Measurements from ENCODE around the gene PODNL1. TPM values are rescaled to one million over a fixed set of nuclear protein-coding genes. Genes with fewer than 3 reads are reported as not detected.
"Not testable (repeated sequence)": the region's sequence is repeated elsewhere in the genome, so short reads cannot be mapped to it uniquely, and the experiment has no call there.

The PODNL1 gene
- polyA plus RNA-seq, 5 donors = 1.2 to 2.3 (median 1.7) TPM

- DNase-seq = no peak
Measured at GRCh38 chr19:13929956-13930355, 8.3 kb downstream of the PODNL1 start.

- DNase-seq = no peak
Measured at GRCh38 chr19:13929340-13929739, 8.9 kb downstream of the PODNL1 start.

- no peak for DNase-seq
Measured at GRCh38 chr19:13926715-13927114, 11.5 kb downstream of the PODNL1 start.

GRCh38 chr19:13926010-13926409 is 12.2 kb downstream of the PODNL1 start:
- no peak for DNase-seq

- DNase-seq = no peak
Measured at GRCh38 chr19:13923194-13923987, 14.8 kb downstream of the PODNL1 start.

- DNase-seq = not testable (repeated sequence)
Measured at GRCh38 chr19:13922118-13922517, 16.1 kb downstream of the PODNL1 start.

- no peak for DNase-seq
Measured at GRCh38 chr19:13920940-13921747, 17.1 kb downstream of the PODNL1 start.

- no peak for DNase-seq
Measured at GRCh38 chr19:13920524-13920923, 17.7 kb downstream of the PODNL1 start.

GRCh38 chr19:13918726-13919411 is 19.3 kb downstream of the PODNL1 start:
- no peak for DNase-seq

- no peak for DNase-seq
Measured at GRCh38 chr19:13917888-13918406, 20.3 kb downstream of the PODNL1 start.

GRCh38 chr19:13914777-13915176 is 23.4 kb downstream of the PODNL1 start:
- DNase-seq = no peak

- no peak for DNase-seq
Measured at GRCh38 chr19:13913352-13913751, 24.9 kb downstream of the PODNL1 start.

- DNase-seq = no peak
Measured at GRCh38 chr19:13909430-13909829, 28.8 kb downstream of the PODNL1 start.

GRCh38 chr19:13908674-13909073 is 29.5 kb downstream of the PODNL1 start:
- no peak for DNase-seq

GRCh38 chr19:13906910-13907309 is 31.3 kb downstream of the PODNL1 start:
- DNase-seq = no peak

GRCh38 chr19:13906521-13906904 is 31.7 kb downstream of the PODNL1 start:
- no peak for DNase-seq

- peak; percentile 79 to 85 for DNase-seq
Measured at GRCh38 chr19:13905634-13906520, 32.3 kb downstream of the PODNL1 start, which contains the start of the genes BRME1 and CC2D1A. Gene BRME1 (minus strand): TSS chr19:13906117. CDS start chr19:13904892, 1,225 bp downstream. Gene CC2D1A (plus strand): TSS chr19:13906201. CDS start chr19:13906442, 241 bp downstream.

GRCh38 chr19:13902993-13903555 is 35.1 kb downstream of the PODNL1 start:
- no peak for DNase-seq

GRCh38 chr19:13899912-13900584 is 38.2 kb downstream of the PODNL1 start:
- no peak for DNase-seq

- DNase-seq = no peak
Measured at GRCh38 chr19:13899393-13899792, 38.8 kb downstream of the PODNL1 start.

Measured in right lung (tissue), 5 donors.